ENCODE measurements around the gene VAMP1. TPM values are rescaled to one million over a fixed set of nuclear protein-coding genes. Genes with fewer than 3 reads are reported as not detected.

The VAMP1 gene
- total and polyA plus RNA-seq, 9 of the 15 experiments (the other 6 are each of a cell fraction or from before 2014, with no cell fraction given) = 0.76 to 13.2 (median 4.2) TPM

- TF ChIP-seq GTF3C2 (IDR thresholded peaks at IDR 0.05; ENCODE audit: borderline replicate concordance, extremely low read depth, insufficient read length) = no peak
Observed at GRCh38 chr12:6508087-6508486, 37.6 kb upstream of the VAMP1 start (continued).

GRCh38 chr12:6507102-6507998, 36.9 kb upstream of the VAMP1 start:
- Histone ChIP-seq H3K9me1 (ENCODE audit: control insufficient read depth, insufficient read depth, low read length) (no peaks in the 10 kb centered on the region), H3K27ac (ENCODE audit: extremely low read depth, low read depth, low read length) (no peak overlapping the region), H3K4me1 (replicated peaks in 1 of 2; ENCODE audit: control insufficient read depth in 2 of 2, insufficient read depth in 2 of 2, low read length in 2 of 2) (no peaks in the 10 kb centered on the region; a peak in 1 of 5 replicates), H3K4me3 (no peak overlapping the region), H3K36me3 (ENCODE audit: control insufficient read depth, insufficient read depth, low read length) (peaks cover 49% of the 10 kb centered on the region), H3K27me3 (ENCODE audit: control insufficient read depth in 2 of 2, insufficient read depth in 2 of 2, low read length in 2 of 2) (no peaks in the 10 kb centered on the region), H3K9ac (ENCODE audit: insufficient read depth in 1 of 2, low read depth in 2 of 2, low read length in 2 of 2) (no peak overlapping the region), H3K4me2 (ENCODE audit: insufficient read depth, low read length) (no peak overlapping the region), H4K20me1 (replicated peaks; ENCODE audit: control insufficient read depth, insufficient read depth, low read length) (0 out of 2 replicates have a peak, but pooled peaks cover under 1% of the 10 kb centered on the region), H2AFZ (ENCODE audit: low read depth, low read length) (no peak overlapping the region), H3K79me2 (ENCODE audit: control insufficient read depth, insufficient read depth, low read length) (peaks cover 10% of the 10 kb centered on the region; the same call in 2 of the 3 replicates), H3K9me3 (replicated peaks; ENCODE audit: control insufficient read depth, insufficient read depth, low read depth, low read length) (no peaks in the 10 kb centered on the region)
- in situ Hi-C loops (cut with MboI) = no loop called here
- FAIRE-seq (no peak), DNase-seq (ENCODE audit: extremely low read depth in 1 of 4, low spot score in 3 of 4) (no peak), ATAC-seq (no peak)
- WGBS (ENCODE audit: insufficient coverage, low coverage, missing lambda C conversion rate) = 90% methylated on average over 11 of the region's 12 CpGs
- POLR2A ChIA-PET = interaction anchor here (0.7 to 1.1 kb wide), 3 partner anchors 12 to 27 kb away, joined by 3 read pairs; partner anchors contain the start of gene GAPDH
- no peak for TF ChIP-seq TRIM25 (IDR thresholded peaks at IDR 0.05; ENCODE audit: borderline replicate concordance)
- TF ChIP-seq TAL1 (IDR thresholded peaks at IDR 0.05) = no peak
- TF ChIP-seq SMAD2 (IDR thresholded peaks at IDR 0.05; ENCODE audit: low read depth, low read length) = no peak
- no peak for TF ChIP-seq ZNF668 (CRISPR knock-in tag; IDR thresholded peaks at IDR 0.05)
- TF ChIP-seq MECOM (CRISPR knock-in tag; IDR thresholded peaks at IDR 0.05) = no peak
- TF ChIP-seq BMI1 (IDR thresholded peaks at IDR 0.05; ENCODE audit: low read length) = no peak
- no TSS peak for BruUV-seq (replicated peaks)
- intact Hi-C loops (cut with micrococcal nuclease) = no loop called here
- CTCF ChIA-PET (ENCODE audit: low intra/inter-chr PET ratio) = interaction anchor here (0.6 kb wide), 1 partner anchor 101 kb away, joined by 3 read pairs; no protein-coding TSS in a partner anchor
